NCI-H774 (cell line): ENCODE results near the gene MYO1H.

ENCODE experiments used
- DNase-seq: peaks from one replicate; lab custom pipeline; 2025; lab: John Stamatoyannopoulos, UW

MYO1H gene

GRCh38 chr12:109449845-109450532, 102.3 kb downstream of the MYO1H start:
- no peak for DNase-seq

- DNase-seq, result no peak
Observed at GRCh38 chr12:109450980-109451379, 103.3 kb downstream of the MYO1H start.

GRCh38 chr12:109451400-109451799, 103.7 kb downstream of the MYO1H start:
- DNase-seq, result no peak

GRCh38 chr12:109452489-109452888, 104.8 kb downstream of the MYO1H start:
- DNase-seq, result no peak

GRCh38 chr12:109455706-109456105, 108.0 kb downstream of the MYO1H start:
- DNase-seq, result no peak

GRCh38 chr12:109458086-109458485, 110.4 kb downstream of the MYO1H start:
- no peak for DNase-seq

- DNase-seq, result no peak
Observed at GRCh38 chr12:109458771-109459208, 111.1 kb downstream of the MYO1H start.

GRCh38 chr12:109459247-109459646, 111.5 kb downstream of the MYO1H start:
- no peak for DNase-seq

GRCh38 chr12:109460538-109460937, 112.8 kb downstream of the MYO1H start:
- DNase-seq, result no peak

- DNase-seq, result no peak
Observed at GRCh38 chr12:109461049-109461845, 113.5 kb downstream of the MYO1H start.

- DNase-seq, result no peak
Observed at GRCh38 chr12:109461846-109462756, 114.4 kb downstream of the MYO1H start.

- no peak for DNase-seq
Observed at GRCh38 chr12:109462868-109463692, 115.4 kb downstream of the MYO1H start.

- no peak for DNase-seq
Observed at GRCh38 chr12:109463756-109464155, 116.1 kb downstream of the MYO1H start.

GRCh38 chr12:109464642-109465351, 117.1 kb downstream of the MYO1H start:
- no peak for DNase-seq

GRCh38 chr12:109466305-109466704, 118.6 kb downstream of the MYO1H start:
- no peak for DNase-seq

GRCh38 chr12:109466821-109467220, 119.1 kb downstream of the MYO1H start:
- no peak for DNase-seq

GRCh38 chr12:109467978-109468676, 120.4 kb downstream of the MYO1H start:
- DNase-seq, result no peak

- DNase-seq, result no peak
Observed at GRCh38 chr12:109469517-109469916, 121.8 kb downstream of the MYO1H start.

- no peak for DNase-seq
Observed at GRCh38 chr12:109473006-109473405, 125.3 kb downstream of the MYO1H start.
